Measurements from ENCODE around the gene TAF4B. TPM values are rescaled to one million over a fixed set of nuclear protein-coding genes. Genes with fewer than 3 reads are reported as not detected.

Gene TAF4B
- polyA plus RNA-seq, 3 donors, result 0.64 to 1.2 (median 0.92) TPM

GRCh38 chr18:26262156-26262555 lies 35.9 kb downstream of the TAF4B start:
- peaks cover 3 to 9% of the 10 kb centered on the region in 2 donors for H3K9me3 ChIP-seq (replicated peaks in 1 of 2; ENCODE audit: control insufficient read depth in 1 of 2, insufficient read depth in 1 of 2, low read length in 2 of 2)
- peaks cover 4 to 13% (median 11%) of the 10 kb centered on the region in 7 donors for H3K9me3 Mint-ChIP-seq
- DNase-seq, result no peak
- peaks cover 0 to 2% (median 1%) of the 10 kb centered on the region in 3 donors for H3K27me3 Mint-ChIP-seq (ENCODE audit: low read depth in 3 of 3)
- H3K79me2 ChIP-seq (ENCODE audit: insufficient read depth, low read length), result no peaks in the 10 kb centered on the region
- H3K4me1 Mint-ChIP-seq, result no peaks in the 10 kb centered on the region
- no peaks in the 10 kb centered on the region for H3K36me3 Mint-ChIP-seq
- H3K27ac Mint-ChIP-seq, result no peak overlapping the region
- no peak overlapping the region for H2AFZ ChIP-seq (ENCODE audit: insufficient read depth, low read depth, low read length, poor library complexity, severe bottlenecking)
- no peak overlapping the region for H3K4me3 Mint-ChIP-seq
- WGBS (ENCODE audit: insufficient coverage), result no CpG with 5 or more reads among the region's 4 CpGs
- no peak for TF ChIP-seq CTCF (IDR thresholded peaks at IDR 0.05)
- no peak overlapping the region for H3K9ac ChIP-seq (ENCODE audit: insufficient read depth, low read length, poor library complexity, severe bottlenecking)
- H4K20me1 ChIP-seq (ENCODE audit: insufficient read depth, low read length), result no peaks in the 10 kb centered on the region
- no peaks in the 10 kb centered on the region for H3K36me3 ChIP-seq (replicated peaks in 1 of 2; ENCODE audit: control insufficient read depth in 1 of 2, insufficient read depth in 2 of 2, low read length in 2 of 2)
- H3K4me3 ChIP-seq (replicated peaks in 1 of 3; ENCODE audit: low read depth in 2 of 3, low read length in 3 of 3), result no peak overlapping the region
- no peak overlapping the region for H3K27ac ChIP-seq (ENCODE audit: low read depth in 1 of 2, low read length in 2 of 2)
- H3K4me2 ChIP-seq (replicated peaks; ENCODE audit: extremely low read depth, low read length, poor library complexity, severe bottlenecking), result no peak overlapping the region
- no peaks in the 10 kb centered on the region for H3K4me1 ChIP-seq (ENCODE audit: control insufficient read depth in 1 of 2, insufficient read depth in 2 of 2, low read length in 2 of 2)
- intact Hi-C loops (cut with micrococcal nuclease), result no loop called here
- H3K27me3 ChIP-seq (ENCODE audit: control insufficient read depth in 2 of 2, insufficient read depth in 2 of 2, low read length in 2 of 2), result no peaks in the 10 kb centered on the region

GRCh38 chr18:26267357-26267930 lies 41.2 kb downstream of the TAF4B start:
- H3K4me3 ChIP-seq (replicated peaks in 1 of 3; ENCODE audit: low read depth in 2 of 3, low read length in 3 of 3), result no peak overlapping the region
- peaks cover 0 to 2% (median 2%) of the 10 kb centered on the region in 3 donors for H3K27me3 Mint-ChIP-seq (ENCODE audit: low read depth in 3 of 3)
- no peaks in the 10 kb centered on the region for H3K79me2 ChIP-seq (ENCODE audit: insufficient read depth, low read length)

More at GRCh38 chr18:26267357-26267930, 41.2 kb downstream of the TAF4B start:
- Histone ChIP-seq H3K4me2 (replicated peaks; ENCODE audit: extremely low read depth, low read length, poor library complexity, severe bottlenecking) (no peak overlapping the region), H3K27ac (ENCODE audit: low read depth in 1 of 2, low read length in 2 of 2) (no peak overlapping the region), H3K9ac (ENCODE audit: insufficient read depth, low read length, poor library complexity, severe bottlenecking) (no peak overlapping the region), H2AFZ (ENCODE audit: insufficient read depth, low read depth, low read length, poor library complexity, severe bottlenecking) (no peak overlapping the region), H3K36me3 (replicated peaks in 1 of 2; ENCODE audit: control insufficient read depth in 1 of 2, insufficient read depth in 2 of 2, low read length in 2 of 2) (no peaks in the 10 kb centered on the region), H3K4me1 (ENCODE audit: control insufficient read depth in 1 of 2, insufficient read depth in 2 of 2, low read length in 2 of 2) (no peaks in the 10 kb centered on the region), H3K27me3 (ENCODE audit: control insufficient read depth in 2 of 2, insufficient read depth in 2 of 2, low read length in 2 of 2) (no peaks in the 10 kb centered on the region), H4K20me1 (ENCODE audit: insufficient read depth, low read length) (no peaks in the 10 kb centered on the region), H3K9me3 (replicated peaks in 1 of 2; ENCODE audit: control insufficient read depth in 1 of 2, insufficient read depth in 1 of 2, low read length in 2 of 2) (no peaks in the 10 kb centered on the region)
- Mint-ChIP-seq H3K27ac (no peak overlapping the region), H3K4me1 (no peaks in the 10 kb centered on the region), H3K4me3 (no peak overlapping the region), H3K36me3 (peaks cover 0 to 7% of the 10 kb centered on the region in 2 donors), H3K9me3 (peaks cover 0 to 4% (median 0%) of the 10 kb centered on the region in 7 donors)
- no peak for TF ChIP-seq CTCF (IDR thresholded peaks at IDR 0.05)
- intact Hi-C loops (cut with micrococcal nuclease), result no loop called here
- DNase-seq, result no peak
- whole genome bisulfite sequencing (ENCODE audit: insufficient coverage), result no CpG with 5 or more reads among the region's 4 CpGs
